B cell (primary cell): Measurements from ENCODE around the gene CRP. TPM values are rescaled to one million over a fixed set of nuclear protein-coding genes. Genes with fewer than 3 reads are reported as not detected.

Experiments
- ATAC-seq: fragments of 200-7000 bp; cut with Tn5 transposase; one replicate; pipeline ENCODE4 v1.10.0; 2021; ENCODE audit warnings: low read depth, mild to moderate bottlenecking, moderate number of reproducible peaks, moderate library complexity
- CTCF ChIA-PET: fragments of 350-600 bp; sonication (Branson Sonifier 250); formaldehyde crosslinking; loops from one replicate; lab custom pipeline; 2021; ENCODE audit warnings: antibody characterized with exemption, inconsistent platforms; lab: Charles Lee
- POLR2A ChIA-PET: fragments of 350-600 bp; sonication (Branson Sonifier 250); formaldehyde crosslinking; loops from one replicate; lab custom pipeline; 2021; ENCODE audit warnings: antibody characterized with exemption; lab: Charles Lee
- DNase-seq: peaks from one replicate; pipeline ENCODE4 v3.0.0; 2013
- H2AFZ ChIP-seq: 2 replicates; pipeline ENCODE4 v1.6.1; 2012; ENCODE audit warnings: mild to moderate bottlenecking, low read depth, low read length; ENCODE audit not compliant: insufficient read depth, poor library complexity, severe bottlenecking
- H3K27ac ChIP-seq, 2 donors: 1 replicate in 1 of 2; 2 replicates in 1 of 2; pipeline ENCODE4 v1.5.1; 2012 to 2013; ENCODE audit warnings: low read length in 2 of 2, mild to moderate bottlenecking in 2 of 2, moderate library complexity in 1 of 2
- H3K27me3 ChIP-seq, 4 experiments: fragments of 200-600 bp in 1 of 4; sonication (generic) in 1 of 4; replicated peaks in 1 of 4; 1 replicate in 2 of 4; 2 replicates in 2 of 4; pipeline versions ENCODE4 v1.6.1 to v1.7.0; 2013 to 2016; ENCODE audit warnings: low read length in 3 of 4, mild to moderate bottlenecking in 2 of 4, mixed read lengths in 1 of 4, moderate library complexity in 1 of 4; ENCODE audit not compliant: insufficient read depth in 4 of 4, control insufficient read depth in 3 of 4; ENCODE audit errors: control extremely low read depth in 1 of 4
- H3K36me3 ChIP-seq, 2 experiments: replicated peaks in 1 of 2; 1 replicate in 1 of 2; 2 replicates in 1 of 2; pipeline versions ENCODE4 v1.6.1 to v1.7.1; 2013; ENCODE audit warnings: low read length in 1 of 2; ENCODE audit not compliant: insufficient read depth in 2 of 2, control insufficient read depth in 1 of 2; ENCODE audit errors: control extremely low read depth in 1 of 2, extremely low read depth in 1 of 2
- H3K4me1 ChIP-seq, 2 donors: fragments of 200-600 bp in 1 of 2; sonication (generic) in 1 of 2; 1 replicate in 1 of 2; 2 replicates in 1 of 2; pipeline versions ENCODE4 v1.5.1 to v1.6.1; 2013 to 2017; ENCODE audit warnings: low read length in 2 of 2; ENCODE audit not compliant: control insufficient read depth in 2 of 2, insufficient read depth in 2 of 2
- H3K4me2 ChIP-seq: replicated peaks from 2 replicates; pipeline ENCODE3; 2012; ENCODE audit warnings: mild to moderate bottlenecking, low read depth, low read length; ENCODE audit not compliant: poor library complexity, severe bottlenecking
- H3K4me3 ChIP-seq, 5 experiments: fragments of 200-600 bp in 1 of 5; sonication (generic) in 1 of 5; 1 replicate in 3 of 5; 2 replicates in 2 of 5; pipeline versions ENCODE4 v1.5.1 to v1.7.0; 2011 to 2016; ENCODE audit warnings: low read length in 4 of 5, mild to moderate bottlenecking in 4 of 5, low read depth in 2 of 5, control low read depth in 1 of 5, moderate library complexity in 1 of 5; ENCODE audit not compliant: insufficient read depth in 1 of 5; ENCODE audit errors: control extremely low read depth in 1 of 5, extremely low read depth in 1 of 5
- H3K79me2 ChIP-seq: fragments of 200-600 bp; sonication (generic); one replicate; pipeline ENCODE4 v1.6.0; 2016; ENCODE audit warnings: low read length; ENCODE audit not compliant: control insufficient read depth, insufficient read depth
- H3K9ac ChIP-seq: fragments of 200-600 bp; sonication (generic); 2 replicates; pipeline ENCODE4 v1.6.1; 2017; ENCODE audit warnings: mild to moderate bottlenecking, low read length, moderate library complexity
- H3K9me3 ChIP-seq, 3 donors: one replicate each; pipeline versions ENCODE4 v1.6.1 to v1.7.1; 2013; ENCODE audit warnings: low read length in 2 of 3; ENCODE audit not compliant: control insufficient read depth in 2 of 3, insufficient read depth in 1 of 3; ENCODE audit errors: control extremely low read depth in 1 of 3
- H4K20me1 ChIP-seq: 2 replicates; pipeline ENCODE4 v1.6.0; 2012; ENCODE audit warnings: mild to moderate bottlenecking, low read length; ENCODE audit not compliant: insufficient read depth, control insufficient read depth, poor library complexity, severe bottlenecking
- H3K27ac Mint-ChIP-seq: one replicate; pipeline ENCODE4 v1.8.0; 2021; ENCODE audit warnings: mixed read lengths
- H3K27me3 Mint-ChIP-seq: one replicate; pipeline ENCODE4 v1.8.0; 2021; ENCODE audit warnings: mixed read lengths
- H3K4me1 Mint-ChIP-seq: one replicate; pipeline ENCODE4 v1.8.0; 2021; ENCODE audit warnings: mixed read lengths
- H3K4me3 Mint-ChIP-seq: one replicate; pipeline ENCODE4 v1.8.0; 2021; ENCODE audit warnings: mixed read lengths
- H3K9me3 Mint-ChIP-seq: one replicate; pipeline ENCODE4 v1.8.0; 2022; ENCODE audit warnings: mixed read lengths; ENCODE audit not compliant: insufficient read depth
- EZH2 ChIP-seq: IDR thresholded peaks from 2 replicates; pipeline ENCODE4 v1.6.1; 2012; ENCODE audit warnings: borderline replicate concordance, low read depth, mild to moderate bottlenecking, moderate library complexity, low read length; ENCODE audit not compliant: insufficient read depth, poor library complexity, severe bottlenecking
- WGBS: methylation state at CpG from one replicate; pipeline ENCODE4 v1.1.5; 2013; ENCODE audit warnings: missing lambda C conversion rate; ENCODE audit not compliant: insufficient coverage; 5-methylcytosine and 5-hydroxymethylcytosine counted together
- intact Hi-C: fragments of 100-400 bp; cut with micrococcal nuclease; formaldehyde crosslinking; loops from one replicate; pipeline ENCODE4 v1.10.0; 2022
- polyA plus RNA-seq: library from polyadenylated mRNA; depleted of rRNA; stranded (reverse); fragments of >200 nt; gene quantifications from 2 replicates; pipeline ENCODE4 v1.2.3, GENCODE V29; 2012
- total RNA-seq, 2 donors: library from RNA; stranded (reverse); fragments of 120-200 nt in 1 of 2; gene quantifications; 1 replicate in 1 of 2; 2 replicates in 1 of 2; pipeline versions ENCODE4 v1.2.3 to v1.2.4, GENCODE V29; 2013 to 2022
- TF ChIP-seq, protein P1 (sequence below): fragments of 200-600 bp; IDR thresholded peaks from one replicate; pipeline ENCODE4 v1.8.0; 2022; ENCODE audit warnings: antibody characterized with exemption, mild to moderate bottlenecking

CRP gene
- total and polyA plus RNA-seq, 2 donors (not counting 1 experiment from before 2014, with no cell fraction given), result not detected

DNA sequence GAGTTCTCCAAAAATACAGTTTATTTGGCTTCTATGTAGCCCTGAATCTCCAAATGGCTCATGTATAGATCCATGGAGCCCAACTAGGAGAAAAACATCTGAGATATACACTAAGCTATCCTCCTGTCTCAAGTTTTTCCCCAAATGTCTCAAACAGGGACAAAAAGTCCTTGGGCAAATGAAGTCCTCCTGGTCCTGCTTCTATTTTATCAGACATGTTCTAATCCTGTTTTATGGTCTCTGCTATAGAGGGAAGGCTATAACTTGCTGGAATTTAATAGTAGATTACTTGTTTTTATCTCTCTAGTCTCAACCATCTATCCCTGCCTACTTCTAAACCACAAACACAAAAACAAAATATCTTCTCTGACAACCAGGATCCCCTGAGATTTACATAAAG, 26.9 kb downstream of the CRP start:
- no peak for ATAC-seq
- H2AFZ ChIP-seq, result no peak overlapping the region
- H3K27ac Mint-ChIP-seq, result no peak overlapping the region
- no peaks in the 10 kb centered on the region for H3K9me3 Mint-ChIP-seq
- no peak for DNase-seq
- no peak overlapping the region for H3K4me2 ChIP-seq
- H3K27me3 Mint-ChIP-seq, result peaks cover 35% of the 10 kb centered on the region
- H3K36me3 ChIP-seq, result no peaks in the 10 kb centered on the region
- ChIA-PET POLR2A (no interaction called here), CTCF (no interaction called here)
- no peak overlapping the region for H3K27ac ChIP-seq
- H3K9me3 ChIP-seq, result no peaks in the 10 kb centered on the region
- intact Hi-C loops, result no loop called here
- no peaks in the 10 kb centered on the region for H3K4me1 ChIP-seq
- H3K79me2 ChIP-seq, result no peaks in the 10 kb centered on the region
- peaks cover 0 to 12% (median 5%) of the 10 kb centered on the region in 4 experiments for H3K27me3 ChIP-seq
- H3K9ac ChIP-seq, result no peak overlapping the region
- H4K20me1 ChIP-seq, result no peaks in the 10 kb centered on the region
- no peak overlapping the region for H3K4me3 Mint-ChIP-seq
- no peak overlapping the region for H3K4me3 ChIP-seq
- no peak for TF ChIP-seq EZH2
- TF ChIP-seq, protein P1, sequence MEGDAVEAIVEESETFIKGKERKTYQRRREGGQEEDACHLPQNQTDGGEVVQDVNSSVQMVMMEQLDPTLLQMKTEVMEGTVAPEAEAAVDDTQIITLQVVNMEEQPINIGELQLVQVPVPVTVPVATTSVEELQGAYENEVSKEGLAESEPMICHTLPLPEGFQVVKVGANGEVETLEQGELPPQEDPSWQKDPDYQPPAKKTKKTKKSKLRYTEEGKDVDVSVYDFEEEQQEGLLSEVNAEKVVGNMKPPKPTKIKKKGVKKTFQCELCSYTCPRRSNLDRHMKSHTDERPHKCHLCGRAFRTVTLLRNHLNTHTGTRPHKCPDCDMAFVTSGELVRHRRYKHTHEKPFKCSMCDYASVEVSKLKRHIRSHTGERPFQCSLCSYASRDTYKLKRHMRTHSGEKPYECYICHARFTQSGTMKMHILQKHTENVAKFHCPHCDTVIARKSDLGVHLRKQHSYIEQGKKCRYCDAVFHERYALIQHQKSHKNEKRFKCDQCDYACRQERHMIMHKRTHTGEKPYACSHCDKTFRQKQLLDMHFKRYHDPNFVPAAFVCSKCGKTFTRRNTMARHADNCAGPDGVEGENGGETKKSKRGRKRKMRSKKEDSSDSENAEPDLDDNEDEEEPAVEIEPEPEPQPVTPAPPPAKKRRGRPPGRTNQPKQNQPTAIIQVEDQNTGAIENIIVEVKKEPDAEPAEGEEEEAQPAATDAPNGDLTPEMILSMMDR, result no peak
- H3K4me1 Mint-ChIP-seq, result no peaks in the 10 kb centered on the region

GRCh38 chr1:159686599-159687299, 27.6 kb downstream of the CRP start:
- H3K9me3 Mint-ChIP-seq, result no peaks in the 10 kb centered on the region
- H3K4me2 ChIP-seq, result no peak overlapping the region
- intact Hi-C loops, result no loop called here
- H3K4me3 ChIP-seq, result no peak overlapping the region
- no peaks in the 10 kb centered on the region for H3K4me1 ChIP-seq
- WGBS, result 80% methylated on average over 1 of the region's 1 CpG
- H3K27me3 Mint-ChIP-seq, result peaks cover 31% of the 10 kb centered on the region
- POLR2A ChIA-PET, result no interaction called here
- H3K36me3 ChIP-seq, result no peaks in the 10 kb centered on the region
- no peak for DNase-seq
- H3K27me3 ChIP-seq, result peaks cover 0 to 13% (median 4%) of the 10 kb centered on the region in 4 experiments
- no peaks in the 10 kb centered on the region for H3K79me2 ChIP-seq
- no peaks in the 10 kb centered on the region for H4K20me1 ChIP-seq
- no peak overlapping the region for H3K4me3 Mint-ChIP-seq
- no peak overlapping the region for H3K27ac Mint-ChIP-seq
- no peaks in the 10 kb centered on the region for H3K4me1 Mint-ChIP-seq
- no peak overlapping the region for H2AFZ ChIP-seq
- no peak overlapping the region for H3K9ac ChIP-seq
- TF ChIP-seq, protein P1, result no peak
- no peak for TF ChIP-seq EZH2
- no peak for ATAC-seq
- no peak overlapping the region for H3K27ac ChIP-seq
- CTCF ChIA-PET, result interaction anchor here (0.5 to 1.2 kb wide), 2 partner anchors 321 to 642 kb away, joined by 3 read pairs; no protein-coding TSS in a partner anchor
- no peaks in the 10 kb centered on the region for H3K9me3 ChIP-seq
